Upper lobe of left lung (tissue), 4 donors: Measurements from ENCODE around the gene QSOX1.

Experiments used
- EP300 ChIP-seq, 4 donors: sonication (generic); formaldehyde crosslinking; IDR thresholded peaks; one replicate each; pipeline ENCODE4 v1.5.1; 2017; ENCODE audit warnings: antibody characterized with exemption in 4 of 4, control low read depth in 2 of 4
- POLR2A ChIP-seq, 4 donors: fragments of 450-650 bp; IDR thresholded peaks; one replicate each; pipeline ENCODE4 v1.5.1; 2016 to 2017; ENCODE audit warnings: antibody characterized with exemption in 4 of 4, mild to moderate bottlenecking in 2 of 4
- POLR2AphosphoS5 ChIP-seq, 2 donors: sonication (generic); formaldehyde crosslinking; IDR thresholded peaks; one replicate each; pipeline ENCODE4 v1.5.1; 2017; ENCODE audit warnings: antibody characterized with exemption in 2 of 2
- TF ChIP-seq, protein P1 (sequence below), 6 experiments: fragments of 450-650 bp in 4 of 6; fragments of 200-600 bp in 2 of 6; sonication (generic) in 2 of 6; IDR thresholded peaks; one replicate each; pipeline ENCODE4 v1.5.1; 2016 to 2019; ENCODE audit warnings: antibody characterized with exemption in 6 of 6

DNA sequence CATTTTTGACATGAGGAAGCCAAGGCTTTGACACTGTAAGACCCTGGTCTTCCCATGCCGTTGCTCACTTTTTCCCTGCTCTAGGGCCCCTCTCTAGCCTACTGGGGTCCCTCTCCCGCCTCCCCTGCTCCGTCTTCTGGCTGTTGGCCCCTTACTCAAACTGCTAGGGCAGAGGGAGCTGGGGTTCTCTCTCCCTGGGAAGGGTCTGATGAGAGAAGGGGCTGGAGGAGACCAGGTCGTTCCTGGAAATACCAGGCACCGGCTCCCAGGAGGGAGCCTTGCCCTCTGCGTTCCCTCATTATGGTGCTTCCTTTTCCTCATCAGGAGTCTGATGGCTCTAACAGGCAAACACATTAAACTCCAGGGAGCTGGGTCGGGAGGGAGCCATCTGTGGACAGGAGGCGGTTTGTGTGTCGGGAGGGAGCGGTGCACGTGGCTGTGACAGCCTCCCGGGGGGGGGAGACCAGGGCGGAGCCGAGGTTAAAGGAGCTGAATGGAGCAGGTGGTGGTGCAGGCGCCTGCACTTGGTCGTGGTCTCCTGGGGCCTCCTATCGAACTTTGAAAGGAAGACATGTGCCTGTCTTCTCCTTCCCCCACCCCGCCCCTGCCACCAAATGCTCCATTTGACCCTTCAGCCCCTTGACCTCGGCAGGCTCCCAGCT, 40.0 kb downstream of the QSOX1 start:
- TF ChIP-seq, protein P1, sequence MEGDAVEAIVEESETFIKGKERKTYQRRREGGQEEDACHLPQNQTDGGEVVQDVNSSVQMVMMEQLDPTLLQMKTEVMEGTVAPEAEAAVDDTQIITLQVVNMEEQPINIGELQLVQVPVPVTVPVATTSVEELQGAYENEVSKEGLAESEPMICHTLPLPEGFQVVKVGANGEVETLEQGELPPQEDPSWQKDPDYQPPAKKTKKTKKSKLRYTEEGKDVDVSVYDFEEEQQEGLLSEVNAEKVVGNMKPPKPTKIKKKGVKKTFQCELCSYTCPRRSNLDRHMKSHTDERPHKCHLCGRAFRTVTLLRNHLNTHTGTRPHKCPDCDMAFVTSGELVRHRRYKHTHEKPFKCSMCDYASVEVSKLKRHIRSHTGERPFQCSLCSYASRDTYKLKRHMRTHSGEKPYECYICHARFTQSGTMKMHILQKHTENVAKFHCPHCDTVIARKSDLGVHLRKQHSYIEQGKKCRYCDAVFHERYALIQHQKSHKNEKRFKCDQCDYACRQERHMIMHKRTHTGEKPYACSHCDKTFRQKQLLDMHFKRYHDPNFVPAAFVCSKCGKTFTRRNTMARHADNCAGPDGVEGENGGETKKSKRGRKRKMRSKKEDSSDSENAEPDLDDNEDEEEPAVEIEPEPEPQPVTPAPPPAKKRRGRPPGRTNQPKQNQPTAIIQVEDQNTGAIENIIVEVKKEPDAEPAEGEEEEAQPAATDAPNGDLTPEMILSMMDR (IDR thresholded peaks at IDR 0.05), result no peak
- TF ChIP-seq POLR2AphosphoS5 (IDR thresholded peaks at IDR 0.05) (no peak), POLR2A (IDR thresholded peaks at IDR 0.05) (no peak), EP300 (IDR thresholded peaks at IDR 0.05) (no peak)
